HUES6 (cell line): ENCODE results near the gene LCOR.

Source experiments
- H3K27ac ChIP-seq: 2 replicates; pipeline ENCODE4 v1.7.0; 2013; ENCODE audit warnings: low read depth, mild to moderate bottlenecking, low read length, inconsistent platforms
- H3K27me3 ChIP-seq: 2 replicates; pipeline ENCODE4 v1.6.1; 2013; ENCODE audit warnings: low read length; ENCODE audit not compliant: control insufficient read depth, insufficient read depth
- H3K36me3 ChIP-seq: 2 replicates; pipeline ENCODE4 v1.6.1; 2013; ENCODE audit warnings: low read length; ENCODE audit not compliant: control insufficient read depth, insufficient read depth
- H3K4me1 ChIP-seq: 2 replicates; pipeline ENCODE4 v1.6.1; 2013; ENCODE audit warnings: low read length; ENCODE audit not compliant: control insufficient read depth, insufficient read depth
- H3K4me3 ChIP-seq: 2 replicates; pipeline ENCODE4 v1.5.1; 2013; ENCODE audit warnings: low read depth, low read length
- H3K9ac ChIP-seq: one replicate; pipeline ENCODE4 v1.6.1; 2013; ENCODE audit warnings: mild to moderate bottlenecking, low read length
- H3K9me3 ChIP-seq: 2 replicates; pipeline ENCODE4 v1.6.1; 2013; ENCODE audit warnings: low read depth, low read length; ENCODE audit not compliant: control insufficient read depth, insufficient read depth

Gene LCOR

GRCh38 chr10:96971324-96971723, 139.2 kb downstream of the LCOR start:
- H3K27ac ChIP-seq: no peak overlapping the region
- no peak overlapping the region for H3K4me3 ChIP-seq
- H3K9me3 ChIP-seq: no peaks in the 10 kb centered on the region
- no peaks in the 10 kb centered on the region for H3K36me3 ChIP-seq
- no peak overlapping the region for H3K9ac ChIP-seq
- no peaks in the 10 kb centered on the region for H3K27me3 ChIP-seq
- H3K4me1 ChIP-seq: no peaks in the 10 kb centered on the region

- Histone ChIP-seq H3K27me3 (no peaks in the 10 kb centered on the region), H3K36me3 (no peaks in the 10 kb centered on the region), H3K9ac (no peak overlapping the region), H3K27ac (no peak overlapping the region), H3K4me1 (no peaks in the 10 kb centered on the region), H3K9me3 (no peaks in the 10 kb centered on the region), H3K4me3 (no peak overlapping the region)
Measured at GRCh38 chr10:96972264-96972663, 140.2 kb downstream of the LCOR start.

GRCh38 chr10:96973809-96974747, 142.0 kb downstream of the LCOR start:
- Histone ChIP-seq H3K27ac (no peak overlapping the region), H3K27me3 (no peaks in the 10 kb centered on the region), H3K9ac (no peak overlapping the region), H3K4me1 (no peaks in the 10 kb centered on the region), H3K4me3 (no peak overlapping the region), H3K36me3 (no peaks in the 10 kb centered on the region), H3K9me3 (no peaks in the 10 kb centered on the region)

- H3K27ac ChIP-seq: no peak overlapping the region
- no peaks in the 10 kb centered on the region for H3K9me3 ChIP-seq
- no peak overlapping the region for H3K4me3 ChIP-seq
- no peaks in the 10 kb centered on the region for H3K36me3 ChIP-seq
- no peaks in the 10 kb centered on the region for H3K27me3 ChIP-seq
- H3K9ac ChIP-seq: no peak overlapping the region
- no peaks in the 10 kb centered on the region for H3K4me1 ChIP-seq
Measured at GRCh38 chr10:96975136-96975535, 143.0 kb downstream of the LCOR start.

GRCh38 chr10:96978621-96979154, 146.6 kb downstream of the LCOR start:
- H3K4me3 ChIP-seq: no peak overlapping the region
- no peaks in the 10 kb centered on the region for H3K4me1 ChIP-seq
- H3K9me3 ChIP-seq: no peaks in the 10 kb centered on the region
- H3K36me3 ChIP-seq: peaks cover 18% of the 10 kb centered on the region
- no peak overlapping the region for H3K27ac ChIP-seq
- no peak overlapping the region for H3K9ac ChIP-seq
- no peaks in the 10 kb centered on the region for H3K27me3 ChIP-seq

GRCh38 chr10:96982149-96982930, 150.2 kb downstream of the LCOR start:
- H3K4me3 ChIP-seq: no peak overlapping the region
- no peaks in the 10 kb centered on the region for H3K9me3 ChIP-seq
- H3K27ac ChIP-seq: no peak overlapping the region
- H3K36me3 ChIP-seq: peaks cover 18% of the 10 kb centered on the region
- H3K27me3 ChIP-seq: no peaks in the 10 kb centered on the region
- no peaks in the 10 kb centered on the region; the same call in 1 of the 2 replicates for H3K4me1 ChIP-seq
- no peak overlapping the region for H3K9ac ChIP-seq

GRCh38 chr10:96984541-96985131, 152.5 kb downstream of the LCOR start:
- Histone ChIP-seq H3K36me3 (peaks cover 18% of the 10 kb centered on the region), H3K9me3 (no peaks in the 10 kb centered on the region), H3K27me3 (no peaks in the 10 kb centered on the region), H3K9ac (no peak overlapping the region), H3K4me1 (no peaks in the 10 kb centered on the region; the same call in 1 of the 2 replicates), H3K4me3 (no peak overlapping the region), H3K27ac (no peak overlapping the region)

- no peak overlapping the region for H3K27ac ChIP-seq
- H3K36me3 ChIP-seq: peaks cover 11% of the 10 kb centered on the region
- no peak overlapping the region for H3K4me3 ChIP-seq
- no peaks in the 10 kb centered on the region for H3K27me3 ChIP-seq
- no peaks in the 10 kb centered on the region; the same call in 1 of the 2 replicates for H3K4me1 ChIP-seq
- no peak overlapping the region for H3K9ac ChIP-seq
- H3K9me3 ChIP-seq: no peaks in the 10 kb centered on the region
Measured at GRCh38 chr10:96986200-96986856, 154.2 kb downstream of the LCOR start.

GRCh38 chr10:96987141-96987841, 155.2 kb downstream of the LCOR start:
- no peak overlapping the region for H3K9ac ChIP-seq
- no peaks in the 10 kb centered on the region for H3K9me3 ChIP-seq
- H3K27me3 ChIP-seq: no peaks in the 10 kb centered on the region
- H3K27ac ChIP-seq: no peak overlapping the region
- H3K4me3 ChIP-seq: no peak overlapping the region
- 0 out of 2 replicates have a peak, but pooled peaks cover 1% of the 10 kb centered on the region for H3K36me3 ChIP-seq
- no peaks in the 10 kb centered on the region; the same call in 1 of the 2 replicates for H3K4me1 ChIP-seq

- H3K4me3 ChIP-seq: no peak overlapping the region
- no peaks in the 10 kb centered on the region; the same call in 1 of the 2 replicates for H3K4me1 ChIP-seq
- H3K9ac ChIP-seq: no peak overlapping the region
- H3K27me3 ChIP-seq: no peaks in the 10 kb centered on the region
- no peaks in the 10 kb centered on the region for H3K36me3 ChIP-seq
- H3K9me3 ChIP-seq: no peaks in the 10 kb centered on the region
- no peak overlapping the region for H3K27ac ChIP-seq
Measured at GRCh38 chr10:96987842-96988175, 155.7 kb downstream of the LCOR start.
